GM18498 (cell line): Measurements from ENCODE around the gene MARCHF2.
"Not testable (repeated sequence)": the region's sequence is repeated elsewhere in the genome, so short reads cannot be mapped to it uniquely, and the experiment has no call there.

ENCODE experiments used
- ATAC-seq: cut with Tn5 transposase; IDR thresholded peaks from one replicate; pipeline ENCODE4 v1.9.1; 2021; ENCODE audit warnings: mild to moderate bottlenecking, moderate library complexity; ENCODE audit not compliant: unreplicated experiment

MARCHF2 gene

DNA sequence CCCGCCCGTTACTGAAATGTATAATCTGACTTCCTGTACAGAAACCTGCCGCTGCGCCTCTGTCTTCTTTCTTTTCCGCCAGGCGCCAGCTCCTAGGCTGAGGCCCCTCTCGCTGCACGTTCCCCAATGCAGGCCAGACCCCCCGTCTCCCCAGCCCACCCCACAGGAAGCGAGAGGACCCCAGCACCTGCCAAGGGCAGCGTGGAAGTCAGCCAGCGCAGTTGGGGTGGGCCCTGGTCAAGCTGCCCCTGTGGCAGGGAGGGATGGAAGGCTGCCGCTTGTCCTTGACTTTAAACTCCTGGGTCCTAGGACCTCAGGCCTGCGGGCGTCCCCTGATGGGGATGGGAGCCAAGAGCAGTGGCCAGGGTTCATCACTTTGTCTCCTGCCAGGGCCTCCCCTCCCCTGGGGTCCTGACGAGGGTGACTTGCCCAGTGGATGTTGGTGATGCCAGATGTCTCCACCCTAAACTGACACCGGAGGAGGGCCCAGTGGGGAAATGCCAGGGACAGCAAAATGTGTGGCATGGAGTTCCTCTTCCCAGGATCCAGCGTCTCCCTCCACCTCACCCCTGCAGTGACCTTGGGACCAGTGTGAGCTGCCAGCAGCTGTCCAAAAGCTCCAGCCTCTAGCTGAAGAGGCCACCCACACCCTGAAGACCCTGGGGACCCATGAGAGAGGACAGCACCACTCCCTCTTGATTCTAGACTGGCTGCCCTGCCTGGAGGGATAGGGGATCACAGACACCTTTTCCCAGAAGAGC is 8.5 kb upstream of the MARCHF2 start:
- ATAC-seq = no peak

- not testable (repeated sequence) for ATAC-seq
Measured at GRCh38 chr19:8410718-8411117, 2.4 kb upstream of the MARCHF2 start.

- no peak for ATAC-seq
Measured at GRCh38 chr19:8413629-8413995, 507 bp downstream of the MARCHF2 start.

GRCh38 chr19:8416796-8417195 is 3.7 kb downstream of the MARCHF2 start:
- no peak for ATAC-seq

- ATAC-seq = no peak
Measured at GRCh38 chr19:8421484-8422461, 8.7 kb downstream of the MARCHF2 start.

DNA sequence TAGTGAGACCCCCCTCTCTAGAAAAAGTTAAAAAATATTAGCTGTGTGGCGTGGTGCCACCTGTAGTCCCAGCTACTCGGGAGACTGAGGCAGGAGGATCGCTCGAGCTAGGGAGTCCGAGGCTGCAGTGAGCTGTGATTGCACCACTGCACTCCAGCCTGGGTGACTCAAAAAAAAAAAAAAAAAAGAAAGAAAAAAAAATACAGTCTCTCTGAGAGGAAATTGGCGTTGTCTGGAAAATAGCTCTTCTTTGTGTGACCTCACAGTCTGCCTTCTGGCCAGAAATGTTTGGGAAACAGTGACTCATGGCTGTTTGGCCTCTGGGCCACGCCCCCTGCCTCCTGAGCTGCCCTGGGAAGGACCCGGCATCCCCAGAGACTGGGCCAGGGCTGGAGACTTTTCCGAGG is 10.7 kb downstream of the MARCHF2 start:
- ATAC-seq = no peak

- ATAC-seq = not testable (repeated sequence)
Measured at GRCh38 chr19:8425331-8425730, 12.2 kb downstream of the MARCHF2 start.

DNA sequence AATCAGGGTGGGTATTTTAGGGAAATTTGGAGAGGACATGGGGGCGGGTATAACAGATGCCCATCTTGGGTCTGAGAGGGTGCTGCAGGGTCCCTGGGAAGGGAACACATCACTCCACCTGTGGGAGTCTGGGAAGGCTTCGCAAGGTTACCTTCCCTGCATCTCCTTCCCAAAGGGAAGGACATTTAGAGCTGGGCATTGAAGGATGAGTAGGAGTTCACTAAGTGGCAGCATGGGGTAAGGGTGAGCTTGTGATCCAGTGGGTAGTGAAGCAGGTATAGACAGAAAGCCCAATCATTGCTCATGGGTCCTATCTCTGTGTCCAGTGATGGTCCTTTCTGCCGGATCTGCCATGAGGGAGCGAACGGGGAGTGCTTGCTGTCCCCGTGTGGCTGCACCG is 13.2 kb downstream of the MARCHF2 start:
- no peak for ATAC-seq

GRCh38 chr19:8429044-8429443 is 15.9 kb downstream of the MARCHF2 start:
- no peak for ATAC-seq

DNA sequence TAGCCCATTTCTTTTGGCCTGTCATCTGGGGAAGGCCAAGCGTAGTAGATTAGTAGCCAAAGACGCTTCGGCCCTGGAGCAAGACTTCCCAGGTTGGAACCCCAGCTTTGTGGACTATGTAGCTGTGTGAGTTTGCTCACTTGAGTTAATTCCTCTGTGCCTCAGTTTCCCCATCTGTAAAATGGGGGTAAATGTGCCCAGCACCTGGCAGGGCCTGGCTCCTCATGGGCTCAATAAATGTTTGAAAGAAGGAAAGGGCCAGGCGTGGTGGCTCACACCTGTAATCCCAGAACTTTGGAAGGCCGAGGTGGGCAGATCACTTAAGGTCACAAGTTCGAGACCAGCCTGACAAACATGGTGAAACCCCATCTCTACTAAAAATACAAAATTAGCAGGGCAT is 16.7 kb downstream of the MARCHF2 start:
- no peak for ATAC-seq

DNA sequence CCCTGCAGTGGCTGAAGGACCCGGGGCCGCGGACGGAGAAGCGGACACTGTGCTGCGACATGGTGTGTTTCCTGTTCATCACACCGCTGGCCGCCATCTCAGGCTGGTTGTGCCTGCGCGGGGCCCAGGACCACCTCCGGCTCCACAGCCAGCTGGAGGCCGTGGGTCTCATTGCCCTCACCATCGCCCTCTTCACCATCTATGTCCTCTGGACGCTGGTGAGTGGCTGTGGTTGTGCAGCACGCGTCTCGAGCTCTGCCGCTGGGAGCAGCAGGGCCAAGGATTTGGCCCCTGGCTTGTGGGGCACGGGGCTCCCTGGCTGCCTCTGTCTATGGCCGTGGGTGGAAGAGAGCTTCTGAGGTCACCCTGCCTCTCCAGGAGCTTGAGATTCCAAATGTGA is 17.5 kb downstream of the MARCHF2 start:
- ATAC-seq = no peak

DNA sequence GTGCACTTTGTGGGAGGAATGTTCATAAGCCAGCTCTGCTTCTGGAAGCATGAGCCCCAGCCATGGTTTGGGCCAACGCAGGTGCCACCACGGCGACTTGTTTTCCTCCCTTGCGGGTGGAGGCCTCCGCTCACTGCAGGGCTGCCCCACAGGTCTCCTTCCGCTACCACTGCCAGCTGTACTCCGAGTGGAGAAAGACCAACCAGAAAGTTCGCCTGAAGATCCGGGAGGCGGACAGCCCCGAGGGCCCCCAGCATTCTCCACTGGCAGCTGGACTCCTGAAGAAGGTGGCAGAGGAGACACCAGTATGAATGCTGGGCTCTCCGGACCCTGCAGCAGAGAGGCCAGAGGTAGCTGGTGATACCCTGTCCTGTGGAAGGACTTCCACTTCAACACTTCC is 25.1 kb downstream of the MARCHF2 start:
- no peak for ATAC-seq

- ATAC-seq = no peak
Measured at GRCh38 chr19:8441725-8442544, 28.8 kb downstream of the MARCHF2 start.

- not testable (repeated sequence) for ATAC-seq
Measured at GRCh38 chr19:8444140-8444676, 31.1 kb downstream of the MARCHF2 start.

- peak; percentile 91 for ATAC-seq
Measured at GRCh38 chr19:8444677-8445487, 31.8 kb downstream of the MARCHF2 start, which contains the start of gene HNRNPM. HNRNPM (plus strand) TSS chr19:8444975; CDS start chr19:8444999, 24 bp downstream.

GRCh38 chr19:8445488-8446001 is 32.4 kb downstream of the MARCHF2 start:
- ATAC-seq = peak; percentile 22

GRCh38 chr19:8446061-8446709 is 33.1 kb downstream of the MARCHF2 start:
- ATAC-seq = no peak

DNA sequence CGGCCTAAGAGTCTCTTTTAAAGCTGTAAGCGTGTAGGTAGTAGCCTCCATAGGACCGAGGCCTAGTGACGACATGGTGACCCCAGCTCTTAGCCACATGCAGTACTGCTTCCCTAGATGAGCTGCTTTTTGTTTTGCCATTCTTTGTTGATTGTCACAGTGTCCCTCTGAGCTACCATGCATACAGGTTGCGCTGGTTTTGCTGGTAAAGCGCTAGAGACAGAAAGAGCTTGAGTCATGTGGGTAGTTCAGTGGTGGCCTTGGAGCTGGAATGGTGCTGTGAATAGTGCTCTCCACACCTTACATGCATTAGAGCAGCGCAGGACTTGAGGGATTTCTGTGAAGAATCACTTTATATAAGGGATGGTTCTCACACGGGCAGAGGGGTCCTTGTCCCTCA is 36.7 kb downstream of the MARCHF2 start:
- no peak for ATAC-seq

GRCh38 chr19:8451377-8451776 is 38.3 kb downstream of the MARCHF2 start:
- ATAC-seq = no peak
